Measurements from ENCODE around the gene HMCN1. TPM values are rescaled to one million over a fixed set of nuclear protein-coding genes. Genes with fewer than 3 reads are reported as not detected.

The HMCN1 gene
- polyA plus RNA-seq, 1 donor from 2014 or later: 0.66 TPM

GRCh38 chr1:186212568-186213224 is 478.5 kb downstream of the HMCN1 start:
- Histone ChIP-seq H4K20me1 (ENCODE audit: insufficient read depth) (no peaks in the 10 kb centered on the region), H3K9me2 (ENCODE audit: insufficient read depth, low read length) (no peaks in the 10 kb centered on the region), H3K36me3 (ENCODE audit: insufficient read depth, low read length) (no peaks in the 10 kb centered on the region), H3K9me3 (ENCODE audit: low read length) (no peaks in the 10 kb centered on the region), H3K4me2 (ENCODE audit: low read length) (no peak overlapping the region), H2AFZ (ENCODE audit: low read depth, low read length) (no peak overlapping the region), H3K27me3 (ENCODE audit: insufficient read depth, low read depth, low read length) (no peaks in the 10 kb centered on the region), H3F3A (ENCODE audit: insufficient read depth, low read length, poor library complexity, severe bottlenecking) (no peaks in the 10 kb centered on the region), H3K27ac (ENCODE audit: low read length) (no peak overlapping the region), H3K9ac (ENCODE audit: low read length) (no peak overlapping the region), H3K4me3 (ENCODE audit: low read length) (no peak overlapping the region), H3K79me2 (replicated peaks; ENCODE audit: insufficient read depth, low read length) (no peaks in the 10 kb centered on the region)
- TF ChIP-seq, protein P1, sequence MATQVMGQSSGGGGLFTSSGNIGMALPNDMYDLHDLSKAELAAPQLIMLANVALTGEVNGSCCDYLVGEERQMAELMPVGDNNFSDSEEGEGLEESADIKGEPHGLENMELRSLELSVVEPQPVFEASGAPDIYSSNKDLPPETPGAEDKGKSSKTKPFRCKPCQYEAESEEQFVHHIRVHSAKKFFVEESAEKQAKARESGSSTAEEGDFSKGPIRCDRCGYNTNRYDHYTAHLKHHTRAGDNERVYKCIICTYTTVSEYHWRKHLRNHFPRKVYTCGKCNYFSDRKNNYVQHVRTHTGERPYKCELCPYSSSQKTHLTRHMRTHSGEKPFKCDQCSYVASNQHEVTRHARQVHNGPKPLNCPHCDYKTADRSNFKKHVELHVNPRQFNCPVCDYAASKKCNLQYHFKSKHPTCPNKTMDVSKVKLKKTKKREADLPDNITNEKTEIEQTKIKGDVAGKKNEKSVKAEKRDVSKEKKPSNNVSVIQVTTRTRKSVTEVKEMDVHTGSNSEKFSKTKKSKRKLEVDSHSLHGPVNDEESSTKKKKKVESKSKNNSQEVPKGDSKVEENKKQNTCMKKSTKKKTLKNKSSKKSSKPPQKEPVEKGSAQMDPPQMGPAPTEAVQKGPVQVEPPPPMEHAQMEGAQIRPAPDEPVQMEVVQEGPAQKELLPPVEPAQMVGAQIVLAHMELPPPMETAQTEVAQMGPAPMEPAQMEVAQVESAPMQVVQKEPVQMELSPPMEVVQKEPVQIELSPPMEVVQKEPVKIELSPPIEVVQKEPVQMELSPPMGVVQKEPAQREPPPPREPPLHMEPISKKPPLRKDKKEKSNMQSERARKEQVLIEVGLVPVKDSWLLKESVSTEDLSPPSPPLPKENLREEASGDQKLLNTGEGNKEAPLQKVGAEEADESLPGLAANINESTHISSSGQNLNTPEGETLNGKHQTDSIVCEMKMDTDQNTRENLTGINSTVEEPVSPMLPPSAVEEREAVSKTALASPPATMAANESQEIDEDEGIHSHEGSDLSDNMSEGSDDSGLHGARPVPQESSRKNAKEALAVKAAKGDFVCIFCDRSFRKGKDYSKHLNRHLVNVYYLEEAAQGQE (IDR thresholded peaks at IDR 0.05; ENCODE audit: borderline replicate concordance): no peak
- TF ChIP-seq POLR2AphosphoS5 (IDR thresholded peaks at IDR 0.05) (no peak), SMC3 (conservative IDR thresholded peaks at IDR 0.05; ENCODE audit: poor library complexity) (peak; percentile 99), CTCF (IDR thresholded peaks at IDR 0.05; ENCODE audit: poor library complexity, severe bottlenecking) (peak; percentile 99), TAF1 (IDR thresholded peaks at IDR 0.05; ENCODE audit: low read depth) (no peak), RAD21 (conservative IDR thresholded peaks at IDR 0.05) (peak; percentile 100), MXI1 (conservative IDR thresholded peaks at IDR 0.05; ENCODE audit: poor library complexity, severe bottlenecking) (no peak), EP300 (conservative IDR thresholded peaks at IDR 0.05; ENCODE audit: poor library complexity, severe bottlenecking) (no peak), EZH2 (IDR thresholded peaks at IDR 0.05; ENCODE audit: borderline replicate concordance, insufficient read depth, low read length, poor library complexity, severe bottlenecking) (no peak)

DNA sequence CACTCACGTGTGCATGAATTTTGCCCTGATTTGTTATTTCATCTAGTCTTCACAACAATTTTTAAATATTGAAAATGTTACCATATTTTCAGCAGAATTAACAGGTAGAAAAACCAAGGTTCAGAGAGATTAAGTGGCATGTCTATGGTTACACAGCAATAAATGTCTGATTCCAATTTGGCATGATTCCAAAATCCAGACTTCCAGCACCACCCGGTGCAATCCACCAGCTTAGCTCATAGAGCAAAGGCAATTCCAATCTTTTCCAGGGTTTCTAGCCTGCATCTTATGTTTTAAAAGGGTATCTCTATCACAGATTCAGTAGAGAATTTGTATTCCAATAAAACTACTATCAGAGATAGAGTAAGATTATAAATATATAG is 479.0 kb downstream of the HMCN1 start:
- no peaks in the 10 kb centered on the region for H4K20me1 ChIP-seq (ENCODE audit: insufficient read depth)
- no peaks in the 10 kb centered on the region for H3F3A ChIP-seq (ENCODE audit: insufficient read depth, low read length, poor library complexity, severe bottlenecking)
- TF ChIP-seq SMC3 (conservative IDR thresholded peaks at IDR 0.05; ENCODE audit: poor library complexity) (no peak), CTCF (IDR thresholded peaks at IDR 0.05; ENCODE audit: poor library complexity, severe bottlenecking) (no peak), EP300 (conservative IDR thresholded peaks at IDR 0.05; ENCODE audit: poor library complexity, severe bottlenecking) (no peak), TAF1 (IDR thresholded peaks at IDR 0.05; ENCODE audit: low read depth) (no peak), EZH2 (IDR thresholded peaks at IDR 0.05; ENCODE audit: borderline replicate concordance, insufficient read depth, low read length, poor library complexity, severe bottlenecking) (no peak), MXI1 (conservative IDR thresholded peaks at IDR 0.05; ENCODE audit: poor library complexity, severe bottlenecking) (no peak)
- TF ChIP-seq, protein P1 (IDR thresholded peaks at IDR 0.05; ENCODE audit: borderline replicate concordance): no peak

More for the DNA sequence above, 479.0 kb downstream of the HMCN1 start:
- H3K9me2 ChIP-seq (ENCODE audit: insufficient read depth, low read length): no peaks in the 10 kb centered on the region
- no peak overlapping the region for H2AFZ ChIP-seq (ENCODE audit: low read depth, low read length)
- H3K4me2 ChIP-seq (ENCODE audit: low read length): no peak overlapping the region
- no peak overlapping the region for H3K4me3 ChIP-seq (ENCODE audit: low read length)
- no peaks in the 10 kb centered on the region for H3K36me3 ChIP-seq (ENCODE audit: insufficient read depth, low read length)
- no peaks in the 10 kb centered on the region for H3K9me3 ChIP-seq (ENCODE audit: low read length)
- no peak overlapping the region for H3K27ac ChIP-seq (ENCODE audit: low read length)
- no peaks in the 10 kb centered on the region for H3K27me3 ChIP-seq (ENCODE audit: insufficient read depth, low read depth, low read length)
- no peaks in the 10 kb centered on the region for H3K79me2 ChIP-seq (replicated peaks; ENCODE audit: insufficient read depth, low read length)
- H3K9ac ChIP-seq (ENCODE audit: low read length): no peak overlapping the region
